GM13977 (cell line): ENCODE data around the gene PDGFD.

Experiments used
- DNase-seq: peaks from one replicate; pipeline ENCODE4 v3.0.0; 2012; ENCODE audit warnings: low spot score
- in situ Hi-C: fragments of 300-500 bp; cut with MboI; formaldehyde crosslinking; loops from one replicate; pipeline ENCODE4 v1.12.0; 2022; ENCODE audit warnings: low sequenced_read_pairs, low pct_unique_long_range_greater_than_20kb, mixed read lengths, inconsistent platforms; ENCODE audit not compliant: unreplicated experiment
- TF ChIP-seq, protein P1 (sequence below): IDR thresholded peaks from 2 replicates; pipeline ENCODE4 v1.5.1; 2012; ENCODE audit warnings: mild to moderate bottlenecking, control low read depth; ENCODE audit not compliant: insufficient read depth; ENCODE audit errors: extremely low read depth, missing control alignments

The PDGFD gene

DNA sequence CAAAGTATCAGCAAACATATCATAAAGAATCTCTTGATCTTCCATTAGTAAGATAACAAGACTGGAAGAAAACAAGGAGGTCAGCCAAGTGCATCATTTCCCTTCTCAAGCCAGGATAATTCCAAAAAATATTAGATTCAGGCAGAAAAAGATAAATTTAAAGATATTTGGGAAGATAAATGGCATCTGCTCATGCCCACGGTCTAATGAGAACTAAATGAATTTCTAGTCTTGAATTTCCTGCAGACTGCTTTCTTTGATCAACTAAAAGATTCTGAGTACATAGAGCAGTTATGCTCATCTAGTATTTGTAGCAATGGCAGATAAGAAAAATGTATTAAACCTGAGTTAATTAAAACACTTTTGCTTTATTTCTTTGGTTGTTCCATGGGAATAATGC lies 96.4 kb downstream of the PDGFD start:
- TF ChIP-seq, protein P1, sequence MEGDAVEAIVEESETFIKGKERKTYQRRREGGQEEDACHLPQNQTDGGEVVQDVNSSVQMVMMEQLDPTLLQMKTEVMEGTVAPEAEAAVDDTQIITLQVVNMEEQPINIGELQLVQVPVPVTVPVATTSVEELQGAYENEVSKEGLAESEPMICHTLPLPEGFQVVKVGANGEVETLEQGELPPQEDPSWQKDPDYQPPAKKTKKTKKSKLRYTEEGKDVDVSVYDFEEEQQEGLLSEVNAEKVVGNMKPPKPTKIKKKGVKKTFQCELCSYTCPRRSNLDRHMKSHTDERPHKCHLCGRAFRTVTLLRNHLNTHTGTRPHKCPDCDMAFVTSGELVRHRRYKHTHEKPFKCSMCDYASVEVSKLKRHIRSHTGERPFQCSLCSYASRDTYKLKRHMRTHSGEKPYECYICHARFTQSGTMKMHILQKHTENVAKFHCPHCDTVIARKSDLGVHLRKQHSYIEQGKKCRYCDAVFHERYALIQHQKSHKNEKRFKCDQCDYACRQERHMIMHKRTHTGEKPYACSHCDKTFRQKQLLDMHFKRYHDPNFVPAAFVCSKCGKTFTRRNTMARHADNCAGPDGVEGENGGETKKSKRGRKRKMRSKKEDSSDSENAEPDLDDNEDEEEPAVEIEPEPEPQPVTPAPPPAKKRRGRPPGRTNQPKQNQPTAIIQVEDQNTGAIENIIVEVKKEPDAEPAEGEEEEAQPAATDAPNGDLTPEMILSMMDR, result no peak
- in situ Hi-C loops, result no loop called here
- DNase-seq, result no peak

DNA sequence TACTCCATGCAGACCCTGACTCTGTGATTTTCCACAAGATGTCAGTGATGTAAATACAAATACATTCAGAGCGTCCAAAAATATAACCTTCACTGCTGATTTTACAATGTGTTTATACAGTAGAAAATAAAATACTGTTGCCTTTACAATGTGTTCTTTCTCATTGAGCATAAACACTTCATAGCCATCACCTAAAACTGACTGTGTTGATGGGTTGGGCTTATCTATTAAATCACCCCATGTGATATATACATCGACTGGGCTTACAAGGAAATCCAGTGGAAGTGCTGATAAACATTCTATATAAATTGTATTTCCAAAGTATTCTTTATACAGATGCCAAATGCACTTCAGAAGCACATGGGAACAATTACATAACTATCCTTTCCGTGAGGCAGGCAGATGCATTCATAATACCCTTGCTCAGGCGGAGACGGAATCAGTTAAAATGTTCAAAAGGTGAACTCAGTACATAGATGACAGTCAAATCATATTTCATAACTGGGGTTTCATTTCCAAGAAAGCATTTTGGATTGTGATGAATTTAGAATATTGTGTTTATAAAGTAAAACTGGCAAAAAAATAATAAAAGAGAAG lies 99.8 kb downstream of the PDGFD start:
- in situ Hi-C loops, result no loop called here
- no peak for DNase-seq
- TF ChIP-seq, protein P1, result no peak

DNA sequence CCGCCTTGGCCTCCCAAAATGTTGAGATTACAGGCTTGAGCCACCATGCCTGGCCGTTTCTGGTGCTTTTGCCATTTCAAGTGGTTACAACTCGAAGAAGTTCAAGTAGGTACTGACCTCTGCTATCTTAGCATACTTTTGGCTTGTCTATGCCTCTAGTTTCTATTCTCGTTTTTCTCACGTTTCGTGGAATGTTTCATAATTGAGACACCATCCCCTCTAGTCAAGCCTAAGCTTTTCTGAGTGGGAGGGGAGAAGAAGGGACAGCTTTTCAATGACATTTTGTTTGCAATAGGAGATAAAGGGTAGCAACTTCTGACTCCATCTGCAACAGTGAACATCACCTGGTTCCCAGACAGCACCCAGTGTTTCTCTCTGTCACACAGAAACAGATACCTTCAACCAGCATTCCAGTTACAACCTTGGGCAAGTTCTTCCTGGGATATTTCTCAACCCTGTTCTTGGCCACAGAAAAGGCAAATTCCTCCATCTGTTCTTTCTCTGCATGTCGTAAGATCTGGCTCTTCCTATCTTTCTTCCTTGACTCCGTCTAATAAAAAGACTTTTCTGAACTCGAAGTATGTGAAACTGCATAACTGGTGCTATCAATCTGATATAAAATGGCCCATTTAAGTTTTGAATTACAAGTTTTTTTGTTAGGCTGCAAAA lies 102.0 kb downstream of the PDGFD start:
- TF ChIP-seq, protein P1, result no peak
- no peak for DNase-seq
- in situ Hi-C loops, result no loop called here

DNA sequence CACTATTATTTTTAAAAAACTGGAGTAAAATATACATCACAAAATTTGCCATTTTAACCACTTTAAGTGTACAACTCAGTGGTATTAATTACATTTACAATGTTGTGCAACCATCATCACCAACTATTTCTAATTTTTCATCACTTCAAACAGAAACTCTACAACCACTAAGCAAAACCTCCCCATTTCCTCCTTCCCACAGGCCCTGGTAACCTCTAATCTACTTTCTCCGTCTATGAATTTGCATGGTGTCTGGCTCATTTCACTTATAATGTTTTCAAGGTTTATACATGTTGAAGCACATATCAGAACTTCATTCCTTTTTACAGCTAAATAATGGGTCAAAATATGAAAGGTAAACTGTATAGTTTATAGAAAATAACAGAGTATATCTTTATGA lies 103.1 kb downstream of the PDGFD start:
- TF ChIP-seq, protein P1, result no peak
- DNase-seq, result no peak
- in situ Hi-C loops, result no loop called here

DNA sequence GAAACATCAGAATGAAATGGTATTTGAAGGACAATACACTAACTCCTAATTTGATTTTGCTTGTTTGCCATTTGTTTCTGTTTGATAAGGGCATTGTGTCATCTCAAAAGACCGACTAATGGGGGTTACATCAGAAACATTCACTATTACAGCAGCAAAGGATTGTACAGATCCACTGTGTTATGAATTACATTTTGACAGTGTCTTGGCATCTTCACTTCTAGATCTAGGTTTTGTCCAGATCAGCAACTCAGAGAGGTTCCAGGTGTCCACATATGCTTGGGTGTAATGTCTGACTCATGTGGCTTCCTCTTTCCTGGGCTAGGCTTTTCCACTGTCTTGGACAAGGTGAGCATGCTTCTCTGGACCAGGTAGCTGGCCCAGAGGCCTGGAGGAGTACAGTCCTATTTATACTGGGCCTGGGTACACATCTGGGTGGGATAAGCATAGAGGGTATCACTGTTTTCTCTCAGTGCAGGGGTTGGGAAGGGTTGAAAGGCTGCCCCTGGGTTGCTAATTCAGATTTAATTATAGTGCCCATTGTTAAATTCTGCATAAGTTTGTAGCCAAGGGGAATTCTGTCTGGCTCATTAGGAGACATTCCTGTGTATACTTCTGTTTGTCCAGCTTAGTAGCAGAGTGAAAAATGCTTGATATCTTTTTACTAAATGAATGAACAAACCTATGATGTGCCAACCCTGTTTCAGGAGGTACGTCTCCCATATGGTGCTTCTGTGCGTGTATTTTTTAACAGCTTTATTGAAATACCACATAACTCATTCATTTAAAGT lies 103.7 kb downstream of the PDGFD start:
- in situ Hi-C loops, result no loop called here
- TF ChIP-seq, protein P1, result no peak
- no peak for DNase-seq

DNA sequence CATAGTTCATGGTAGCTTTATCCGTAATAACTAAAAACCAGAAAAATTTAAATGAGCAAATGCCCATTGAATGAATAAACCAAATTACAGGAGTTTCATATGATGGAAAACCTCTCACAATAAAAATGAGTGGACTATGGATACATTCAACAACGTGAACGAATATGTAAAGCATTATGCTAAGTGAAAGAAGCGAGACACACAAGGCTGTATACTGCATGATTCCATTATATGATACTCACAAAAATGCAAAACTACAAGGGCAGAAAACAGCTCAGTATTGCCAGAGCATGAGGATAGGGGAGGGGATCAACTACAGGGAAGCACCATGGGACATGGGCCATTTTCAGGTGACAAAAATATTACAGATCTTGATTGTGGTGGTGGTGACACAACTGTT lies 105.3 kb downstream of the PDGFD start:
- TF ChIP-seq, protein P1, result no peak
- no peak for DNase-seq
- in situ Hi-C loops, result no loop called here
